Esophagus muscularis mucosa (tissue), 3 donors: Measurements from ENCODE around the gene UNC5A.

Source experiments
- POLR2AphosphoS5 ChIP-seq, 2 donors: sonication (generic); formaldehyde crosslinking; IDR thresholded peaks; one replicate each; pipeline ENCODE4 v1.6.1; 2017; ENCODE audit warnings: antibody characterized with exemption in 2 of 2
- TF ChIP-seq, protein P1 (sequence below), 3 experiments: fragments of 200-600 bp in 2 of 3; fragments of 450-650 bp in 1 of 3; sonication (generic) in 2 of 3; IDR thresholded peaks; one replicate each; pipeline ENCODE4 v1.5.1; 2017 to 2019; ENCODE audit warnings: antibody characterized with exemption in 3 of 3, mild to moderate bottlenecking in 2 of 3, moderate library complexity in 1 of 3

DNA sequence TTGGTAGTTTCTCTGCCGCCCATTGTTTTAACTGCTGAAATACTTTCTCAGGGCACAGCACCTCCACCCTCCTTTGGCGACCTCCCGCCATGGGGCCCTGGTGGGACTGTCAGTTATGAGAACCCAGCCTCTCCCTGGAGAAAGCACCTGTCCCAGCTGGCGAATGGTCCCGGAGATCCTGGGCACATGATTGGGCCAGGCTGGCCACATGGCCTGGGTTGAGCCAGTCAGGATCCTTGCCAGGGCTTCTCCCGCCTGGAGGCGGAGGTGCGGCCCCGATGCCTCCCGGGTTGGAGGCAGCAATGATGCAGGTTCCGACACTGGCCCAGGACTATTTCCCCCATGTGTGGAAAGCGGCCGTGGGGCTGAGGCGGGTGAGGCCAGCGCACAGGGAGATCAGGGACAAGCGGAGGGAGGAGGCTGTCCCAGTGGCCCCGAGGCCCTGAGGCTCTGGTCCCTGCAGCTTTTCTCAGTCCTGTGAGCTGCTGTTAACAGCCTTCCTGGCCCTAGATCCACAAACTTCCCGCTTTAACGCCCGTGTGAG, 13.6 kb downstream of the UNC5A start:
- TF ChIP-seq, protein P1, sequence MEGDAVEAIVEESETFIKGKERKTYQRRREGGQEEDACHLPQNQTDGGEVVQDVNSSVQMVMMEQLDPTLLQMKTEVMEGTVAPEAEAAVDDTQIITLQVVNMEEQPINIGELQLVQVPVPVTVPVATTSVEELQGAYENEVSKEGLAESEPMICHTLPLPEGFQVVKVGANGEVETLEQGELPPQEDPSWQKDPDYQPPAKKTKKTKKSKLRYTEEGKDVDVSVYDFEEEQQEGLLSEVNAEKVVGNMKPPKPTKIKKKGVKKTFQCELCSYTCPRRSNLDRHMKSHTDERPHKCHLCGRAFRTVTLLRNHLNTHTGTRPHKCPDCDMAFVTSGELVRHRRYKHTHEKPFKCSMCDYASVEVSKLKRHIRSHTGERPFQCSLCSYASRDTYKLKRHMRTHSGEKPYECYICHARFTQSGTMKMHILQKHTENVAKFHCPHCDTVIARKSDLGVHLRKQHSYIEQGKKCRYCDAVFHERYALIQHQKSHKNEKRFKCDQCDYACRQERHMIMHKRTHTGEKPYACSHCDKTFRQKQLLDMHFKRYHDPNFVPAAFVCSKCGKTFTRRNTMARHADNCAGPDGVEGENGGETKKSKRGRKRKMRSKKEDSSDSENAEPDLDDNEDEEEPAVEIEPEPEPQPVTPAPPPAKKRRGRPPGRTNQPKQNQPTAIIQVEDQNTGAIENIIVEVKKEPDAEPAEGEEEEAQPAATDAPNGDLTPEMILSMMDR (IDR thresholded peaks at IDR 0.05) = no peak
- no peak for TF ChIP-seq POLR2AphosphoS5 (IDR thresholded peaks at IDR 0.05)
